HG03103 (cell line): ENCODE results near the gene ZNF521.

Experiments used
- ATAC-seq: cut with Tn5 transposase; IDR thresholded peaks from one replicate; pipeline ENCODE4 v1.9.1; 2021; ENCODE audit warnings: low read depth; ENCODE audit not compliant: unreplicated experiment

The ZNF521 gene

GRCh38 chr18:25175558-25176517, 176.1 kb downstream of the ZNF521 start:
- ATAC-seq: no peak

GRCh38 chr18:25174324-25174723, 177.6 kb downstream of the ZNF521 start:
- ATAC-seq: no peak

- no peak for ATAC-seq
Observed at GRCh38 chr18:25171334-25171733, 180.6 kb downstream of the ZNF521 start.

GRCh38 chr18:25170402-25170801, 181.6 kb downstream of the ZNF521 start:
- ATAC-seq: no peak

- ATAC-seq: no peak
Observed at GRCh38 chr18:25169701-25170100, 182.3 kb downstream of the ZNF521 start.

- no peak for ATAC-seq
Observed at GRCh38 chr18:25167612-25168410, 184.2 kb downstream of the ZNF521 start.

GRCh38 chr18:25166113-25166512, 185.9 kb downstream of the ZNF521 start:
- no peak for ATAC-seq

GRCh38 chr18:25164848-25165811, 186.8 kb downstream of the ZNF521 start:
- peak; percentile 84 for ATAC-seq

GRCh38 chr18:25164211-25164847, 187.6 kb downstream of the ZNF521 start:
- ATAC-seq: no peak

- no peak for ATAC-seq
Observed at GRCh38 chr18:25153426-25153825, 198.5 kb downstream of the ZNF521 start.

GRCh38 chr18:25147877-25148488, 204.0 kb downstream of the ZNF521 start:
- no peak for ATAC-seq

- no peak for ATAC-seq
Observed at GRCh38 chr18:25146512-25146910, 205.5 kb downstream of the ZNF521 start.

- ATAC-seq: no peak
Observed at GRCh38 chr18:25145731-25146511, 206.0 kb downstream of the ZNF521 start.

- ATAC-seq: no peak
Observed at GRCh38 chr18:25144820-25145219, 207.1 kb downstream of the ZNF521 start.

- ATAC-seq: no peak
Observed at GRCh38 chr18:25141886-25142285, 210.1 kb downstream of the ZNF521 start.

- ATAC-seq: no peak
Observed at GRCh38 chr18:25141399-25141798, 210.6 kb downstream of the ZNF521 start.

- no peak for ATAC-seq
Observed at GRCh38 chr18:25140962-25141308, 211.0 kb downstream of the ZNF521 start.

GRCh38 chr18:25140124-25140961, 211.6 kb downstream of the ZNF521 start:
- no peak for ATAC-seq
